Activated CD8-positive, alpha-beta memory T cell treated with anti-CD3 and anti-CD28 coated beads, Interleukin-2, amount 50 U/mL, for 4 hours (primary cell): ENCODE results near the gene MRE11.
"Not testable (repeated sequence)": the region's sequence is repeated elsewhere in the genome, so short reads cannot be mapped to it uniquely, and the experiment has no call there.

ENCODE experiments used
- DNase-seq: peaks from one replicate; pipeline ENCODE4 v3.0.0-alpha.2; 2020

The MRE11 gene

DNA sequence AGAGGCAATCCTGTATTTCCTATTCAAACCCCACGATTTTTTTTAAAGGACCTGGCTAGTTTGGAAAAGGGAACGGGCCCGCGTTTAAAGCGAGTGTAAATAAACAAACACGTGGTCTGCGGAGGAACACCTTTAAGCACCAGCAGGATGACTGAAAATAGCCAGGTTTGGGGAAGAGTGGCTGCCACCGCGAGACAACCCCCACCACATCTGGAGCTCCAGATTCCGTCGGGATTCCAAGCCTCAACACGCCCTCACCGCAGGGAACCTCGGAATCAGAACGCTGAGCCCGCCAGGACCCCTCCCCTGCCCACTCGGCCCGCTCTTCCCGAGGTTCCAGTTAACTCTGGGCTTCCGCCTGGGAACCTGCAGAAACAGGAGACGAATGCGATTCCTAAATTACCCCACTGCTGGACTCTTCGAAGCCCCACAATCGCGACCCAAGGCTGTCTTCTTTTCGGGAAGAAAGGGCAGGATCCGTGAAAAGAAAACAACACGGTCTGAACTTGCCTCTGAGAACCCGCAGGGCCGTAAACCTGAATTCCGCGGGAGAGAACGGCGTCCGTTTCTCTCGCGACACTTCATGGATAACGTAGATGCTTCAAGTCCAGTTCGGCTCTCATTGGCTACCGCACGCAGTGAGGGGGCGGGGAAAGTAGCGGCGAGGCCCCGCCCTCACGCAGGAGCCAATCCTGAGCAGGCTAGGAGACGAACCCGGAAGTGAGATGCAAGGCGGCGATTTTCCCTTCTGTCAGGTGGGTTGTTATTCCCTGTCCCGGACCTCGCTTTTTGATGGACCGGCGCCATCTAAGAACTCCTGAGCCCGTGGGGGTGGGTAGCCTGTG is at the start of gene MRE11, which contains the start of gene ANKRD49:
TSS of gene MRE11 (minus strand) at position 564 of the 845 bp plus-strand sequence. CDS start 1,043 bp downstream, outside the sequence.
TSS of gene ANKRD49 (plus strand) at position 704 of the 845 bp plus-strand sequence. CDS start 2,710 bp downstream, outside the sequence.
- DNase-seq = peak; percentile 95

DNA sequence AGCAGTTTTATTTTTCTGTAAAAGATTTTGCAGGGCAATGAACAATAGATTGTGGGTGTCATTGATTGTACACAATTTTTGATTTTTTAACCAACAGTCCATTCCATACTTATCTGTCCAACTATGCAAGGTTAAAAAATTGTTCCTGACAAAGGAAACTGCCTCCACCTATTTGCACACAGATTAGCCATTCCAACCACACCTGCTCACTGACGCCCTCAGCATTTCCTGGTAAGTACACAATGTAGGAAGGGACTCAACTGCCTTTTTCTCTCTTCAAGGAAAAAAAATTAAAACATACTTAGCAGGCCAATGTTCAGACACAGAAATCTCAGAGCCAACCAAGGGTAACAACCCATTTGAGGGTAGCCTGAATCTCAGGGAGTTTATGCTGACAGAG is 45.8 kb upstream of the MRE11 start:
- DNase-seq = no peak

DNA sequence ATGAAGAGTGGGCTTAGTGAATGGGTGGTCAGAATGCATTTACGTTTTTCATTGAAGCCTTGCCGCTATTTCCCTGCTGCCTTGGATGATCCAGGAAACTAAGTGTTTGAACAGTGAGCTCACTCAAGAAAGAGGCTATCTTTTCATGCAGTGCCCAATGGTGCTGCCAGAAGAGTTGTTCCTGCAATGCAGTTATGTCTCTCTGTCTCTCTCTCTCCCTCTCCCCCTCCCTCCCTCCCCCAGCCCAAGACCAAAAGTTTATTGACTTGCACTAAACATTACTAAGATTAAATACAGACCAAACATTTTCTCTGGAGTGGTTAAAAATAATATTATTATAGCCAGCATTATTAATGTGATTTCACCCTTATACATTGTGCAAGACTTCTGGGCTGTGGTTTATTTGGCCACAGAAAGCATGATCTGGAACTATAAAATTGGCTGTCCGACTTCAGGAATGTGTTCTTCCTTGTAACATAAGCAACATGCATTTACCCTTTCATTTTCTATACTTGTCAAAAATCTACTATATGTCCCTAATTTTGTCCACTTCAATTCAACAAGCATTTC is 43.5 kb upstream of the MRE11 start:
- no peak for DNase-seq

DNA sequence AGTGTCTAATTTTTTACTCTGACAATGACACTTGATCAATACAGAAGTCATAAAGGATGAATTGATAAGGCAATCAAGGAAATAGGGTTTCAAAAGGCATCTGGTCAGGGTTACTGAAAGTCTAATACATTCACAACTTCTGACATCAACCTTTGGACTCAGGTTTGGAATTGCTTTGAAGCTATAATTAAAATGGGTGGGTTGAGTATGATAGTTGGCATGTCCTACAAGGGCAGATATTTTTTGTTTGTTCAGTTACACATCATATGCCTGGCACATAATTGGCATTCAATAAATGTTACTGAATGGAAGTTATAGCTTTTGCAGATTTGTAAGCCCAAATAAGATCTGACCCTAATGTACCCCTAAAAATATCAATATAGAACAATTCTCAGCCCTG is 42.7 kb upstream of the MRE11 start:
- no peak for DNase-seq

DNA sequence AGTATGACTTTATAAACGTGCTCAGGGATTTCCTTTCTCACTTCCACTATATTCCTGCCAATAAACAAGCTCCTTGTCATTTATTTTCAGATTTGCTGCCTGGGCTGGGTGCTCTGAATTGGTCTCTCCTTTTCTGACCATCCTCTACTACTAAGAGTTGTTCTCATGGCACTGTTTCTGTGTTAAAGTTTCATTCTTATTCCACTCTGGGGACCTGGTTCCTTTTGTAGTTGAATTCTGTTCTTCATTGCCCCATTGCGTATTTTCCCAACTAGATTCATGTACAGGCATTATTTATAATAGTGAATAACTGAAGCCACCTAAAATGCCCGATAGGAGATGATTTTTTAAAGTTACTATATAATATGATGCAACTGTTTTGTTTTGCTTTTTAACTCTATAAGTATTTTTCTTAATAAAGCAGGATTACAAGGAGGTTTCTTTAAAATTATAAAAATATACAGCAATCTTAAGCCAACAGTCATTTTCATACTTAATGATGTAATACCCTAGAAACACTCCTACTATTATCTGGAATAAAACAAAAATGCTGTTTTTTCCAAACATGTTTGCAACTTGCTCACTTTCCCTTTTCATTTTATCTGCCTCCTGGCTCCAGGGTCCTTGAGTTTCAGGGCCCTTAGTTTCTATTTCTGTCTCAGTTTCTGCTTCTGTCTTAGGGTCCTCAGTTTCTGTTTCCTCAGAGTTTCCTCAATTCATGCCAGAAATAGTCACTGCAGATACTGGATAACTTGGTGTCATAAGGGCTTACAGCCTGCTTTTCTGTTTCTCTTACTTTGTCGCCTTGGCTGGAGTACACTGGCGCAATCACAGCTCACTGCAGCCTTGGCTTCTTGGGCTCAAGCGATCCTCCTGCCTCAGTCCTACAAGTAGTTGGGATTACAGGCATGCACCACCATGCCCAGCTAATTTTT is 40.3 kb upstream of the MRE11 start:
- DNase-seq = no peak

DNA sequence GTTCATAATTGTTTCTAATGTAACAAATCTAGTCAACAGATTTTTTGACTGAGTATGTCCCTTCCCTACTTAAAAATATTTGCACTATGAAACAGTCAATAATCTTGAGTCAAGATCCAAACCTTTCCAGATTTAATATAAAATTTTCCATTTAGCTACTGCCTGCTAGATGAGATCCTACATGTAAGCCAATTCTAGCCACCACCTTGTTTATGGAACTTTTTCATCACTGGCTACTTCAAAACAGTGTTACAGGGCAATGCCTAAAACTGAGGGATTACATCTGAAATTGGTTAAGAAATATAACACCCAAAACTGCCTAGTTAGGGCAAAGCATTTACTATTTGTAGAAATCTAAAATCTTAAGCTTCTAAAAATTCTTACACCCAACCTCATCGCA is 39.6 kb upstream of the MRE11 start:
- DNase-seq = no peak

DNA sequence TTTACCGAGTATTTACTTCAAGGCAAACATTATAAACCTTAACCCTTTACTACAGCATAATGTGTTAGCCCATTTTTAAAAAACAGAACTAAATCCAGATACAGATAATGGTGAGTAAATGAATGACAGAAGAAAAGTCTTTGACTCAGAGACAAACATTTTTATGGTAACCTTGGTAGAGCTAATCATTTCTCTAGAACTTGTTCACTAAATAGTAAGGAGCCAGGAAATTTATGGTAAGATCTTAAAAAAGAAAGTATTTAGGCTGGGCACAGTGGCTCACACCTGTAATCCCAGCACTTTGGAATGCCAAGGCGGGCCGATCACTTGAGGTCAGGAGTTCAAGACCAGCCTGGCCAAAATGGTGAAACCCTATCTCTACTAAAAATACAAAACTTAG is 38.6 kb upstream of the MRE11 start:
- no peak for DNase-seq

DNA sequence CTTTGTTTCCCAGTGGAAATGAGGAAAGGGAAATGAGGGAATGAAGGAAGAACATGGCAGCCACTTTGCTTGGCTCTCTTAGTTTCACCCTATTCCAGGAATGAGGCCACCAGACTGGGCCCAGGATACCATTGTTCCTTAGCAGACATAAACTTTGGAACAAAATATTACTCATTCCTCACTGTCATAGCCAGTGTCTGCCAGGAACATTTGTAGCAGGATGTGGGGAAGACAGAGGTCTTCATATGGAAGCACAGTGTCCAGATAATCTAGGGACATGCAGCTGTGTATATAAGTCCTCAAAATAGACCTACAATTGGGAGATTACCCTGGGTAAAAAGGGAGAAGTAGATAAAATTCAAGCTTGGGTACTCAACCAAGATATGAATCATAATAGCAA is 34.9 kb upstream of the MRE11 start:
- DNase-seq = no peak

DNA sequence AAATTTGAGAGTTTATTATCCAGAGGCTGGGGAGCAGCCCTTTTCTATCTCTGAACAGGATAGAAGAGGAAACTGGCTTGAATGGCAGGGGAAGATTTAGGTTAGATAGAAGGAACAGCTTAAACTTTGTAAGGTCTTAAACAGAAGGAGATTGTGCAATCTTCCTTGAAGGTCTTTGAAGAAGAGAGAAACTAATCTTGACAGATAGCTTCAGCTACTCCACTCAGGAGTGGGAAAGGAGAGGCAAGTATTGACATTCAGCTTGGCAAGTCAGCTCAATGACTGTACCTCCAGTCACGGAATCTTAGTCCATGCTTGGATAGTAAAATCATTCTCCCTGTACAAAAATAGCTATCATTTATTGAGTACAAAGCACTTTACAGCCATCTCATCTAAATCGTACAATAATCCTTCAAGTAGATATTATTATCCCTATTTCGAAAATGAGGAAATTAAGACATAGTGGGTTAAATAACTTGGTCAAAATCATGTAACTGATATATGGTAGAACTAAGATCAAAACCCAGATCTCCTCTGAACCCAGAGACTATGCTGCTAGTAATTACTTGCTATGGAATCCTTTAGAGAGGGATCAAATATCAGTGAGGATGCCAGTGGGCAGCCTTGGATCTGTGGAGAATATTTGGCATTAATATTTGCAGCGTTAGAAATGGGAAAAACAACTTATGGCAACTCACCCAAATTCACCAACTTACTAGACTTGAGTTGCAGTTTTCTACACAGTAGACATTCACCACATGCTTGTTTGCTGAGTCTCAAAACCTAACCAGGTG is 33.2 kb upstream of the MRE11 start:
- DNase-seq = no peak

DNA sequence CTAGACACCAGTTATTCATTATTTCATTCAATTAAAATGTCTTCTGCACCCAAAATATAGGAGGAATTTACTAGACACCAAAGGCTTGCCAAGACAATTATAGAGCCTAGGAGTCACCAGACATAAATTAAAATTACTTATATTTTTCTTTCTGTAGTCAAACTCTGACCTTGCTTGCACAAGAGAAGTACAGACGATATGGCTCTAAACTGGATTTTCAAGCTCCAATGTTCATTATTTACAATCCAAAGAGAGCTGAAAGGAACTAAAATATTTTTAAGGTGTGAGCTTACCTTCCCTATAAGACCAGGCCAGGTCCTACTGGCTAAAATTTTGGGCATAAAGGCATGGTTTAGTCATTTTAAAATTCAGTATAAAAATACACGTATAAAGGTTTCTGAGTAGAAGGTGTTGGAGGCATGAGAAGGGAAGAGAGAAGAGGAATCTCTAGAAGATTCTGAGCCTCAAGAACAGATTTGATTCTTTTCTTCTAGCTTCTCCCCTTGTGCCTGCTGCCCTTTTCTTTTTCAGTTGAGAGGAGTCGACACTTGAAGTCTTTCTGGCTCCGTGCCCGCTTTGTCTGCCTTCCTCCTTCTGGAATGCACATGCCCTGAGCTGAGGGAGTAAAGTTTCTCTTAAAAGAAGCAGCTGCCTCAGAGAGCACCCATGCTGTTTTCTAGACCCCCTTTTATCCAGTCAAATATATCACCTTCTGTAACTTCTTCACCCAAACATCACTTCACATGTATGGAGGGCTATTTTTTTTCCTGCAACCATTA is 32.1 kb upstream of the MRE11 start:
- no peak for DNase-seq

DNA sequence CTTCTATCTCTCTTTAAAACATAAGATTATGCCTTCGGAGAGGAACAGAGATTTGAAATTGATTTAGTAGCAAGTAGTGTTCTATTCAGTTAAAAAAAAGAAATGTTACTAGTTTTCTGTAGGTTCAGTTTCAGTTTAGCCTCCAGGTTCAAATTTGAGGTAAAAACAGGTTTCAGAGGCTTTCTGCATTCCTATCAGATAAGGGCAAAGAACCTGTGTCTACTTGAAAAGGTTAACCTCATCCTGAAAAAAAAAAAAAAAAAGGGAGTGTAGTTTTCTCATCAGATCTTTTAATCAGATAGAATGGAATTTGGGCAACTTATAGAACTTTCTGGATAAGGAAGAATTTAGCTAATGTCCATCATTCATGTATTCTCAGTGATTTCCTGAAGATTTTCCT is 30.7 kb upstream of the MRE11 start:
- DNase-seq = no peak

DNA sequence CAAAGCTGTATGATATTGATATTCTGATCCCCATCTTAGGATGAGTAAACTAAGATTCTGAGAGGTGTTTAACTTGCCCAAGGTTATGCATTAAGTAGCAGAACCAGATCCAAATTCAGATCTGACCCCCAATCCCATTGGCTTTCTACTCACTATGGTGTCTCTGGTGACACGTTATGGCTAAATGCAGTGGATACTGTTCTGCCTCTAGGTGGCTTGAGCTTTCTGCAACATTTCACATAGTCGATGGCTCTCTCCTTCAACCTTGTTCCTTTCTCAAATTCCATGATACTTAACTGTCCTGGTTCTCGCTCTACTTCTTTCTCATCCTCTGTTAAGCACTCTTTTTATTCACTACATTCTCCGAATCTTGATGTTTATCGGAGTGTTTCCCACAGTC is 28.0 kb upstream of the MRE11 start:
- DNase-seq = no peak

DNA sequence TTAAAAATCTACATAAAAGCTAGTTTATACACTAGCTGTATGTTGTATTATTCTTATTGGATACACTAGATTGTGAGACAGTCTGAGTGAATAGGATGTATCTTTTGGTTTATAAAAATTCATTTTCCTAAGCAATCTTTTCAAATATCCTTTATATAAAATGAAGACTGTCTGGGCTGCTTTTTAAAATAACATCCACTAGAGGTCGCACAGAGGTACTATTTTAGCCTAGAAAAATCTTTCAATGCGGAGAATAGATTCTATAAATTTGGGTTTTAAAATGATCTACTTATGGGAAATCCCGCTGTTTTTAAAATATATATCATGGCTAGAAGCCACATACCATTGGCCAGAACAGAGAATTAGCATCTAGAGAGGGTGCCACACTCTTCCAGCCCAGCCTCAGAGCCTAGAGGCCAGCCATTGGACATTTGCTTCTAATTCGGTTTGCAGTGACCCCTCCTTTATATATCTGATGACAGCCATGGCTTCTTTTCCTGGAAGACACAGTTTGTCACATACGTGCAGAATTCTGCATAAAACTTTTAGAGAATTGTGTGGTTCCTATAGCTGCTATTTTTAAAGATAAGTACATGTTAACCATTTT is 25.9 kb upstream of the MRE11 start:
- no peak for DNase-seq

DNA sequence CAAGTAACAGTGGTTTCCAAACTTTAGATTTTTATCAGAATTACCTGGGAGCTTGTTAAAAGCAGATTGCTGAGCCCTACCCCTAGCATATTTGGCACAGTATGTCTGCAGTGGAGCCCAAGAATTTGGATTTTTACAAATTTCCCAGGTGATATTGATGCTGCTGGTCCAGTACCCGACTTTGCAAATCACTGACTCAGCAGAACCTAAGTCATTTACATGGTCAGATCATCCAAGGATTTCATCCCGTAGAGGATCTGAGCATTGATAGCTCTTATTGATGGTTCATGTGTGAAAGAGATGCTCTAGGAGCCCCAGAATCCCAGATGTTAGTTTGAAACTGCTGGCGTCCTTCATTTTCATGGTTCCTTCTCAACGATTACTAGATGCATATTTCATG is 24.7 kb upstream of the MRE11 start:
- DNase-seq = no peak

DNA sequence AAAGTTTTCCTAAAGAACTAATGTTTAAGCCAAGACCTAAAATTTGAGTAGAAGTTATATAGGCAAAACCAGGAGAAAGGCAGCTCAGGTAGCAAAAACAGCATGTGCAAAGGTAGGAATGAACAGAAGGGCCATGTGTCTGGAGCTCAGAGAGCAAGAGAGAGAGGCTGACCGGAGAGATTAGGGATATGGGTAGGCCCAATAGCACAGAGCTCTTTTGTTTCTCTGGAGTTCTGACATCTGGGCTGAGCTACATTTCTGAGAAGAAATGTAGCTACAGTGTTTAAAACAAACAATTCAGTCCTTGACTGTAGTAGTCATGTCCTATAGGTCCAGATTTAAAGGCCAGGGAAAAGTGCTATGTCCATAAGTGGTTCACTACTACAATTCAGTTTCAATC is 23.1 kb upstream of the MRE11 start:
- DNase-seq = no peak

DNA sequence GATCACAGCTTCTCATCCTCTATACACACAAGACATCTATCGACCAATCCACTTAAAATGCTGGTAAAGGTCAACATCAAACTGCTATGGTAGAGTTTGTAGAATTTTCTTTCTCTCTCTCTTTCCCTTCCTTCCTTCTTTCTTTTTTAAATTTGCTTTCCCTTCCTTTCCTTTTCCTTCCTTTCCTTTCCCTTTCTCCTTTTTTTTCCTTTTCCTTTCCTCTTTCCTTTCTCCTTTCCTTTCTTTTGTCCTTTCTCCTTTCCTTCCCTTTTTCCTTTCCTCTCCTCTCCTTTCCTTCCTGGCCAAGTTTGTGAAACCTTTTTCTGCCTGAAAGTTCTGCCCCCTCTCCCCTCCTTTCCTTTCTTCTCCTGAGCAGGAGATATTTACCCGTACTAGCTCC is 21.8 kb upstream of the MRE11 start:
- no peak for DNase-seq

DNA sequence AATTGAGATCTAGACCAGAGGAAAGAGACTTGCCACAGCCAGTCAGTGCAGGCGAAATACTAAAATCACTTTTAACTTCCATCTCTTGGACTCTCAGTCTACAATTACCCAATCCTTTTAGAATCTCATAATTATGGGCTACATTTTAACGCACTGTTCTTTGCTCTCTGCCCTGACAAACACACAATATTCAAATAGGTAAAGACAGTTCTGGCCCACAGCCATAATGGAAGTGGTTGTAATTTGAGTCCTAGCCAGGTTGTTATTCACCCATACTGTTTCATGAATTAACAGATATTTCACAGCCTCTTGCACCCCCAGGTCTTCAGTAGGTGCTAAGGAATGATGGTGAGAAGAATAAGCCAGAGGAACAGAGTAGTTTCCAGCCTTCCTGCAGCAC is 19.4 kb upstream of the MRE11 start:
- no peak for DNase-seq

DNA sequence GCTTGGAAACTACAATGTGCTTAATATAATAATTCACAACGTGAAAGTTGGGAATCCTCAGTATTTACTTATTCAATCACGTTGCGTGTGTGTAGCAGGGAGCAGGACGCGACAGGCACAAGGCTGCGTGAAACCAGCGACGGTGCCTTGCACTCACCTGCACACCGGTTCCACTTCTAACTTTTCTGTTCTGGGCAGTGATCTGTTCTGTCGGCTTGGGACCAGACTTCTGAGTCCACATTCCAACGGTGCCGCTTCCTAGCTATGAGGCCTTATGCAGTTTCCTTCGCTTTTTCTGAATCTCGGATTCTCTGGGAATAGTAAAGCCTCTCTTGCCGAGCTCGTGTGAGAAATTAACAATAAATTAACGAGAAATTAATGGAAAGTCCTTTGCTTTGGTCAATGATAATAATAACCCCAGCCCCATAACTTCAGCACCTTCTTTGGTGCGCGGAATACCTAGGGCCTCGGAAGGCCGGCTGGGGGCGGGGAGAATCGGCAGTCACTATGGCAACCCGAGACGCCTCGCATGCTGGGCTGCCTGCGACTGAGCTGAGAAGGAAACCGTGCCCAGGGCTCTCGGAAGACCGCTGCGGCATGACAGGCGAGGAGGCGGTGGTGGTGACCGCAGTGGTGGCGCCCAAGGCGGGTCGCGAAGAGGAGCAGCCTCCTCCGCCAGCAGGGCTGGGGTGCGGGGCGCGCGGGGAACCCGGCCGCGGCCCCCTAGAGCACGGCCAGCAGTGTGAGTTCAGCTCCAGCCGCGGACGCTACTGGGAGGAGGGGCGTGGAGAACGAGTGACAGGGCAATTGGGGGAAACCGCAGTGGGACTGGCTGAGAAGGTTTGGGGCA is 18.5 kb upstream of the MRE11 start, which contains the start of gene C11orf97:
TSS of gene C11orf97 (plus strand) at position 530 of the 850 bp plus-strand sequence. CDS start at position 598, 68 bp downstream.
- DNase-seq = peak; percentile 68

DNA sequence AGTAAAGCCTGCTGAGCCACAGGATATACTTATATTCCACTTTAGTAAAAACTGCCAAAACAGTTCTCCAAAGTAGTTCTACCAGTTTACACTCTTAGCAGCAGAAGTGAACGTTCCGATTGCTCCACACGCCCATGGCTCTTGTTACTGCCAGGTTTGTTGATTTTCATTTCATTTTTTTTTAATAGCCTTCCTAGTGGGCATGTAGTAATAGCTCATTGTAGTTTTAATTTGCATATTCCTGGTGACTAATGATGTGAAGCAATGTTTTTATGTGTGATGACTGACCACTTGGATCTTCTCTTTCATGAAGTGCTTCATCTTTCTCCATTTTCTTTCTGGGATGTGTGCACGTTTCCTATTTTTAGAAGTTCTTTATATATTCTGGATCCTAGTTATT is 13.8 kb upstream of the MRE11 start:
- no peak for DNase-seq

DNA sequence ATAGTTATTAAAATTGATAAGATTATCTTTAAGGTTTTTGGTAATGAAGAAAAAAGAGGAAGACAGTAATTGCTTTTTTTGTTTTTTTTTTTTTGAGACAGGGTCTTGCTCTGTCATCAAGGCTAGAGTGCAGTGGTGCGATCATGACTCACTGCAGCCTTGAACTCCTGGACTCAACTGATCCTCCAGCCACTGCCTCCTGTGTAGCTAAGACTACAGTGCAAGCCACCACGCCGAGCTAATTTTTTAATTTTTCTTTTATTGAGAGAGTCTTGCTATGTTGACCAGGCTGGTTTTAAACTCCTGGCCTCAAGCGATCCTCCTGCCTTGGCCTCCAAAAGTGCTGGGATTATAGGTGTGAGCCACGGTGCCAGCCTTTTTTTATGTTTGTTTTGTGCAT is 12.9 kb upstream of the MRE11 start:
- DNase-seq = not testable (repeated sequence)
